Measurements from ENCODE around the gene EXOC2.
A peak's percentile ranks its signal among the peaks of the same experiment; 100 is the strongest.

Gene EXOC2

DNA sequence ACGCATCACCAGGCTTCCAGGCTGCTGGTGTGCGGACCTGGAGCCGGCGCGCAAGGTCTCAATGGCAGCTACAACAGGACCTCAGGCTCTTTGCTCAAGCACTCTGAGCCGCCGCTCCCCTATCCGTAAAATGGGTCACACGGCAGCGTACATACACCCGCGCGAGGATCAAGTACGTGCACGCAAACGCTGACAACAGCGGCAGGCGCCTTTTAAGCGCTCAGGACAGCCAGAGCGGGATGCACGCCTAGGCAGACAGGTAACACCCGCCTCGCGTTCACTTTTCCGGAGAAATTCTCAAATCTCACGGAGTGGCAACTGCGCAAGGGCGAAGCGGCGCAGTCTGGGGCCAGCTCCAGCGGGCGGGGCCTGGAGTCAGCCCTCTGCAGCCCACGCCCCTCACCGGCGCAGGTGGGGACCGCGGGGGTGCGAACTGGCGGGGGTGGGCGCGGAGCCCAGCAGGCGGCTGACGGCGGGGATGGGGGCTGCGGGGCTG, 535 bp downstream of the EXOC2 start:
- DNase-seq (ENCODE audit: low read depth) = peak; percentile 29
- TF ChIP-seq, protein P1, sequence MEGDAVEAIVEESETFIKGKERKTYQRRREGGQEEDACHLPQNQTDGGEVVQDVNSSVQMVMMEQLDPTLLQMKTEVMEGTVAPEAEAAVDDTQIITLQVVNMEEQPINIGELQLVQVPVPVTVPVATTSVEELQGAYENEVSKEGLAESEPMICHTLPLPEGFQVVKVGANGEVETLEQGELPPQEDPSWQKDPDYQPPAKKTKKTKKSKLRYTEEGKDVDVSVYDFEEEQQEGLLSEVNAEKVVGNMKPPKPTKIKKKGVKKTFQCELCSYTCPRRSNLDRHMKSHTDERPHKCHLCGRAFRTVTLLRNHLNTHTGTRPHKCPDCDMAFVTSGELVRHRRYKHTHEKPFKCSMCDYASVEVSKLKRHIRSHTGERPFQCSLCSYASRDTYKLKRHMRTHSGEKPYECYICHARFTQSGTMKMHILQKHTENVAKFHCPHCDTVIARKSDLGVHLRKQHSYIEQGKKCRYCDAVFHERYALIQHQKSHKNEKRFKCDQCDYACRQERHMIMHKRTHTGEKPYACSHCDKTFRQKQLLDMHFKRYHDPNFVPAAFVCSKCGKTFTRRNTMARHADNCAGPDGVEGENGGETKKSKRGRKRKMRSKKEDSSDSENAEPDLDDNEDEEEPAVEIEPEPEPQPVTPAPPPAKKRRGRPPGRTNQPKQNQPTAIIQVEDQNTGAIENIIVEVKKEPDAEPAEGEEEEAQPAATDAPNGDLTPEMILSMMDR (conservative IDR thresholded peaks at IDR 0.05; ENCODE audit: low read length) = no peak
- peak overlapping the region; percentile 90 for H3K4me3 ChIP-seq (ENCODE audit: low read length)

DNA sequence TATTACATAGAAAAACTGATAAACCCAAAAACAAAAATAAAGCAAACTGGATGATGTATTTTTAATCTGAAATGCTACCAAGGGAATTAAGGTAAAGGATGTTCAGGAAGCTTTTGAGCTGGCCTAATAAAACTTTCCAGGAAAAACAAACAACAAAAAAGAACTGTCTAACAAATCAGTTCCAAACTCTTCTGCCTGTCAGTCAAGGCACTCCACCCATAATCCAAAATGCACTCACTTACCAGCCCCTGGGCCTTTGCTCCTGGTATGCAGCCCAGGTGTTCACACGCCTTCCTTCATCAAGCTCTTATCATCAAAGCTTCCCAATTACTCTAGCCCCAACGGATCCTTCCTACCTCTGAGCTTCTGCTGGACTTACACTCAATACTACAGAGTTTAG, 3.7 kb downstream of the EXOC2 start:
- TF ChIP-seq, protein P1 (conservative IDR thresholded peaks at IDR 0.05; ENCODE audit: low read length) = no peak
- no peak for DNase-seq (ENCODE audit: low read depth)
- H3K4me3 ChIP-seq (ENCODE audit: low read length) = no peak overlapping the region

DNA sequence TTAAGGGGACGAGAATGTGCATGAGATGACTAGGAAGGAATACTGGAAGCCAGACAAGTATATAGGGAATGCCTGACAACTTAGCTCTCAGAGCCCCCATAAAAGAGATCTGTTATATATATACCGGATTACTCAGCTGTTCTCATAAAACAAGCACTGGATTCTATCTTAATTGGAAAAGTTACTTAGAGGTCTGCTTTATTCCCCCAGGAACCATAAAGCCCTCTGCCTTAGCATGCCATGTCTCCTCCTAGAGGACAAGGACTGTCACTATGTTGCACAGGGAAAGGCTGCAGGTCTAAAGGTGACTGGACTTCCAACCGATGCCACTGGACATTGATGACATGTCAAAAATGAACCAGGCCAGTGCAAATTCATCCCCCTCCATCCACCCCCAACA, 6.4 kb downstream of the EXOC2 start:
- TF ChIP-seq, protein P1 (conservative IDR thresholded peaks at IDR 0.05; ENCODE audit: low read length) = peak; percentile 32; the same call in 1 of the 2 replicates
- H3K4me3 ChIP-seq (ENCODE audit: low read length) = no peak overlapping the region
- no peak for DNase-seq (ENCODE audit: low read depth)

DNA sequence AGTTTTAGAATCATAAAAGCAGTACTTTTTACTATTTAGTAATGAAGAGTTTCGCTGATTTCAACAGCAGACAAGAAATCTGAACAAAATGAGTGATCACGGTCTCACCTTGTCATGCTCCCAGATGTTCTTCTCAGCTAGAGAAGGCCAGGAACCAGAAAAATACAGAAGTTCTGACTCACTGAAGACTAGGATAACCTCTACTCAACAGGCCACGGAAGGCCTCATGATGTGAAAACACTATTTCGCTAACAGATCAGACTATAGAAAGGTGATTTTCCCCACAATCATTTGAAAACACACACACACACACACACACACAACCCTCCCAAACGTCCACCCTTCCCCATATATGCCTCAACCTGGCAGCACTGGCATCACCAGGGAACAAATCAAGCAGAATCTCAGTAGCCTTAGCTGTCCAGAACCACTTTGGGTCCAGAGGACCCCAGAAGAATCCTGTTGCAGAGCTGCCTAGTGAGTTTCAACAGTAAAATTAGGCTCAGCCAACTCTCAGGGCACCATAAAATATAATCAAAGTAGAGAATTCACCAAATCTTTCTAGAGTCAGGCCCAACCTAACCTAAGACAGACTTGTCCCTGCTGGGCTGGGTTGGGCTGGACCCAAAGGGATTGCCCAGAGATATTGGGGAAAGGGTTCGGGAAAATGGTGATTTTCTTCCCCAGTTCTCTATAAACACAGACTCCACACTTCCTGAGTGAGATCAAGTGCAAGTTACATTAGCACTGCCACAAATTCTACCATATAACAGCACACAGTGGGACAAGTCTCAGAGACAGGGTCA, 7.9 kb downstream of the EXOC2 start:
- peak; percentile 42 for DNase-seq (ENCODE audit: low read depth)
- no peak overlapping the region for H3K4me3 ChIP-seq (ENCODE audit: low read length)
- TF ChIP-seq, protein P1 (conservative IDR thresholded peaks at IDR 0.05; ENCODE audit: low read length) = no peak

DNA sequence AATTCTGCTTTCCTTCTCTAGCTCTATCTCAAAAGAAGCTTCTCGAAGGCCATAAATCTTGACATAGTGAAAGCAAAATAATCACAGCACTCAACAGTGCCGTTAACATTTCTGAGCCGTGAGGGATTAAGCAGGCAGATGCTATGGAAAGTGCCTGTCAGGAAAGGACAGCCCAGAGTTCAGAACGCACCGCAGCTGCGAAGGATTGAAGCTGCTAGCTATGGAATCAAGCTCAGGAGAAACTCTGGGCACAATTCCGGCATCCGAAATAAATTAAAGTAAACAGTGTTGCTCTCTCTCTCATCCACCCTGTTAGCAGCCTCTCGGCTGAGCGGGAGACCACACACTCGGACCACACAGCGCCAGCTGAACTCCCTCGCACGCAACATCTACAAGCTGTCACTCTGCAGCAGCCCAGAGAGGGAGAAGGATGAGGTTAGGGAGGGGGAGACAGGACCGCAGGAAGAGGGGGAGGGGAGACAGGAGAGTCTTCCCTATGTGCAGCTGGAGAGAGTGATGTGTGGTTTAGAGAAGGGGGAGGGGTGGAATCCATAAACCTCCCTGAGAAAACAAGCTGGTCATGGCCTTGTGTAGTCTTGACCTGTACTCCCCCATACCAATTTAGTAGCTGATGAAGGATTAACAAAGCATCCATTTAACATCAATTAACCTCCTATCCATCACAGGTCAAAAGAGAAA, 9.0 kb downstream of the EXOC2 start:
- DNase-seq (ENCODE audit: low read depth) = peak; percentile 74
- peak overlapping the region; percentile 55 for H3K4me3 ChIP-seq (ENCODE audit: low read length)
- TF ChIP-seq, protein P1 (conservative IDR thresholded peaks at IDR 0.05; ENCODE audit: low read length) = no peak

DNA sequence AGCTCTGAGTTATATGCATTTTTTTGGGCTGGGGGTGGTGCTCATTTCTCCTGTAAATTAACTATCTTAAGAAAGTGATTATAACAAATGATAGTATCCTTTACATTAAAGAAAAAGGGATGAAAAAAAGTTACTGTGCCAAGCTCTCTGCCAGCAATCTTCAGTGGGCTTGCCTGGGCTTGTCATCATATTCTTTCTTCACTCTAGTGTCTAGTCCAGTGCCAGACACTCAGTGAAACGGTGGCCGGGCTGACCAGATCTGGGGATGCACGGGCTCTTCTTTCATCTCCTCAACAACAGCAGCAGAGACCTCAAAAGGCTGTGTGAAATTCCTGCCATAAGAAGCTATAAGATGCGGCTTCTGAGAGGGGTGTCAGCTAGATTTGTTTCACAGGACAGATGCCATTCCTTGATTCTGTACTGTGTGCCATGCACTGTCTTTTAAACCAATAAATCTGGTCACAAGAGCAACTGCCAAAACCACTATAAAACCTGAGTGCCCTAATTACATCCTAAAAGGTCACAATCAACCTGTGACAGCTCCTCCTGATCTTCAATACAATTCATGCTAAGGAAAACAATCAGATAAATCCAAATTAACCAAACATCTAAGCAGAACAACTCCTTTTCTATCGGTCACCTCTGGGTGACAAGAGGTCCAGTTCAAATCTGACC, 12.1 kb downstream of the EXOC2 start:
- no peak for DNase-seq (ENCODE audit: low read depth)
- no peak overlapping the region for H3K4me3 ChIP-seq (ENCODE audit: low read length)
- TF ChIP-seq, protein P1 (conservative IDR thresholded peaks at IDR 0.05; ENCODE audit: low read length) = no peak

Measured in AG10803 (cell line).